Astrocyte of the cerebellum (primary cell): ENCODE results near the gene ARHGEF25.

ENCODE experiments used
- DNase-seq: peaks from one replicate; pipeline ENCODE4 v3.0.0-alpha.2; 2011; ENCODE audit warnings: low read depth
- H3K4me3 ChIP-seq: 2 replicates; pipeline ENCODE4 v1.5.1; 2011; ENCODE audit warnings: mild to moderate bottlenecking, low read depth, low read length, moderate library complexity
- CTCF ChIP-seq: IDR thresholded peaks from 2 replicates; pipeline ENCODE4 v1.5.1; 2012; ENCODE audit warnings: low read length, low read depth, moderate library complexity, mild to moderate bottlenecking; ENCODE audit errors: missing control alignments
- in situ Hi-C: cut with HindIII; loops from 2 replicates; pipeline ENCODE4 v1.10.0; 2017; ENCODE audit warnings: low sequenced_read_pairs

ARHGEF25 gene

GRCh38 chr12:57628280-57629191 is 17.3 kb downstream of the ARHGEF25 start:
- no peak for TF ChIP-seq CTCF
- DNase-seq, result no peak
- no peak overlapping the region for H3K4me3 ChIP-seq
- in situ Hi-C loops, result loop anchor here (5.0 kb wide), 1 partner anchor 41 kb away; no protein-coding TSS in a partner anchor

- TF ChIP-seq CTCF, result no peak
These were observed 18.7 kb downstream of the ARHGEF25 start for GRCh38 chr12:57629897-57630471.

GRCh38 chr12:57630891-57631433 is 19.7 kb downstream of the ARHGEF25 start:
- TF ChIP-seq CTCF, result no peak
- H3K4me3 ChIP-seq, result no peak overlapping the region
- no peak for DNase-seq
- in situ Hi-C loops, result no loop called here

More at GRCh38 chr12:57629897-57630471, 18.7 kb downstream of the ARHGEF25 start:
- in situ Hi-C loops, result loop anchor here (5.0 kb wide), 1 partner anchor 43 kb away; no protein-coding TSS in a partner anchor
- no peak overlapping the region for H3K4me3 ChIP-seq
- no peak for DNase-seq

GRCh38 chr12:57631566-57632072 is 20.4 kb downstream of the ARHGEF25 start:
- in situ Hi-C loops, result no loop called here
- TF ChIP-seq CTCF, result no peak
- no peak for DNase-seq
- H3K4me3 ChIP-seq, result peak overlapping the region; percentile 53

- TF ChIP-seq CTCF, result no peak
- in situ Hi-C loops, result no loop called here
- DNase-seq, result no peak
- H3K4me3 ChIP-seq, result peak overlapping the region; percentile 53
These were observed 21.1 kb downstream of the ARHGEF25 start for GRCh38 chr12:57632073-57632957.
